Measurements from ENCODE around the gene CCDC191.

CCDC191 gene

DNA sequence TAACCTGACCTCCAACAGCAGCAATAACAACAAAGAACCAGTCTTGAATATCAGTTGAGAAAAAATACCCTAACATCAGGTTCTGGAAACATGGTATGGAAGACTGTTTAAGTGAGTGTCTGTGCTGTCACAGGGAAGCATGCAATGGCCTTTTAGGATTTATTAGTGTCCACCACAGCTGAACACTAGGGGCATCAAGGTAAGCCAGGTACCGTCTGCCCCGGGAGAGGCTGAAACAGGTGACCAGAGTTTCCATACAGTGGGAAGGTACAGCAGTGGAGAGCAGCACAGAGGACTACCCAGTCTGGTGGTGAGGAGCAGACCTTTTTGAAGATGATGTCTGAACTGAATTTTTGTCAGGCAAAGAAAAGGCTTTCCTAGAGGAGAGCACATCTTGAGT is 90.2 kb downstream of the CCDC191 start:
- no peak for DNase-seq (ENCODE audit: low read depth in 1 of 2, low spot score in 1 of 2)

- no peak for DNase-seq (ENCODE audit: low read depth in 1 of 2, low spot score in 1 of 2)
Measured at GRCh38 chr3:113963879-113964278, 92.4 kb downstream of the CCDC191 start.

GRCh38 chr3:113954091-113954685 is 102.1 kb downstream of the CCDC191 start:
- no peak for DNase-seq (ENCODE audit: low read depth in 1 of 2, low spot score in 1 of 2)

GRCh38 chr3:113953677-113954076 is 102.6 kb downstream of the CCDC191 start:
- no peak for DNase-seq (ENCODE audit: low read depth in 1 of 2, low spot score in 1 of 2)

DNA sequence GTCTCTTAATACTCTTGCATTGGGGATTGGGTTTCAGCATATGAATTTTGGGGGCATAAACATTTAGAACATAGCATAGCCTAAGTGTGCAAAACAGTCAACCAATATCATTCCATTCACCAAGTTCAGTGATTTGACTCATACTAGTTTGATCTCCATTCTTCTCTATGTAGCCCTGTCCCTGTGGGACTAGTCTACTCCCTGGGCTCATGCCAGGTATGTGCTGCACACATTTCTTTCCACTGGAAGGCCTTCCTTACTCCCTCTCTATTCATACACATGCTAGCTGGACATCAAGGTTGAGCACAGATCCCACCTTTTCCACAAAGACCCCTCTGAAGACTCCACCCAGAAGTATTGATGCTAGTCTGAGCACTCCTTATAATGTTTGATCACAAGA is 103.4 kb downstream of the CCDC191 start:
- no peak for DNase-seq (ENCODE audit: low read depth in 1 of 2, low spot score in 1 of 2)

GRCh38 chr3:113948015-113948917 is 108.1 kb downstream of the CCDC191 start:
- peak in 1 of 2 donors; percentile 5 for DNase-seq (ENCODE audit: low read depth in 1 of 2, low spot score in 1 of 2)

- peak; percentile 50 to 57 for DNase-seq (ENCODE audit: low read depth in 1 of 2, low spot score in 1 of 2)
Measured at GRCh38 chr3:113947372-113948014, 108.8 kb downstream of the CCDC191 start, which contains the start of gene ZDHHC23. TSS of gene ZDHHC23 (plus strand) at chr3:113948013. CDS start at chr3:113948803, 790 bp downstream.

- DNase-seq (ENCODE audit: low read depth in 1 of 2, low spot score in 1 of 2) = no peak
Measured at GRCh38 chr3:113946831-113947230, 109.5 kb downstream of the CCDC191 start.

DNA sequence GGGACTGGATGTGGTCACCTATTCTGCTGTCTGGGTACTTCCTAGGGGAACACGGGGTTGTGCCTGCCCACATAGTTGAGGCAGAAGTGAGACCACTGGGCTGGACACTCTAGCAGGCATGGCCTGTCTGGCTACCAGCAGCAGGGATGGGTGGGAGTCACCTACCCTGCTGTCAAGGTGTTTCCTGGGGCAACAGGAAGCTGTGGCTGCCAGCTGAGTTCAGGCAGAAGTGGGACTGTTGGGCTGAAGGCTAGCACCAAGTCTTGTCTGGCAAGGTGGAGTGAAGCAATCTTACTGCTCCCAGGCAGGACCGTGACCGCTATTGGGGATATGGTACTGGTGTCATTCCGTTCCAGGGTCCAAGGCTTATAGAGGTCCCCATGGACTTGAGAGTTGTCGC is 128.8 kb downstream of the CCDC191 start:
- DNase-seq (ENCODE audit: low read depth in 1 of 2, low spot score in 1 of 2) = no peak

DNA sequence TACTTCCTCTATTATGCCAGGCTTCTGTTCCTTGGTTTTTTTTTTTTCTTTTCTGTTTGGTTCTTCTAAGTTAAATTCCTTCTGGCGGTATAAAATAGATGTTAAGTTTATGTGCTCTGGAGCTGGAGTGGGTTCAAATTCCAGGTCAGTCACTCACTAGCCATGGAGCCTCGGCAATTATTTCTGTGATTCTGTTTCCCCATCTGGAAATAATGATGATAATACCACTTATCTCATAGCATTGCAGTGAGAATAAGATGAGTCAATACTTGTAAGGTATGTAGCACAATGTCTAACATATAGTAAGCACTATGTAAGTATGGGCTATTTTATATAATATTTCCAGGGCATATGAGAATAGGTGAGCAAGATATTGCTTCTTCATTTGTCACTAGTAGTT is 141.7 kb downstream of the CCDC191 start:
- DNase-seq (ENCODE audit: low read depth in 1 of 2, low spot score in 1 of 2) = no peak
